C1 segment of cervical spinal cord (tissue), 14 donors: Measurements from ENCODE around the gene IFFO2.
"Not testable (repeated sequence)": the region's sequence is repeated elsewhere in the genome, so short reads cannot be mapped to it uniquely, and the experiment has no call there.

Source experiments
- DNase-seq, 14 donors: peaks; one replicate each; lab custom pipeline; 2025; lab: John Stamatoyannopoulos, UW

Gene IFFO2

DNA sequence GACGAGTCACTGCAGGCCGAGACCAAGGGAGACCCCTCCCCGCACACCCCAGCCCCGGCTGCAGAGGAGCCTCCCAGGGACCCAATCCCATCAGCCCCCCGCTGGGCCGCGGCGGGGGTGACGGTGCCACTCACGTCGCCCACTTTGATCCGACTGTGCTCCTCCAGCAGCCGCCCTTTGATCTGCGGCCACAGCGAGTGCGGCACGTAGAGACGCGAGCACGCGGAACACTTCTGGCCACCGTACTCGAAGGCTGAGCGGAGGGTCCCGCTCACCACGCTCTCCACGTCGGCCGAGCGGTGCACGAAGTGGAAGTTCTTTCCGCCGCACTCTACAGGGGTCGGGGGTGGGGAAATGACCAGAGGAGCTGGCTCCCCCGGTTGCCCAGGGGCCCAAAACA is 79.2 kb downstream of the IFFO2 start:
- DNase-seq: no peak

DNA sequence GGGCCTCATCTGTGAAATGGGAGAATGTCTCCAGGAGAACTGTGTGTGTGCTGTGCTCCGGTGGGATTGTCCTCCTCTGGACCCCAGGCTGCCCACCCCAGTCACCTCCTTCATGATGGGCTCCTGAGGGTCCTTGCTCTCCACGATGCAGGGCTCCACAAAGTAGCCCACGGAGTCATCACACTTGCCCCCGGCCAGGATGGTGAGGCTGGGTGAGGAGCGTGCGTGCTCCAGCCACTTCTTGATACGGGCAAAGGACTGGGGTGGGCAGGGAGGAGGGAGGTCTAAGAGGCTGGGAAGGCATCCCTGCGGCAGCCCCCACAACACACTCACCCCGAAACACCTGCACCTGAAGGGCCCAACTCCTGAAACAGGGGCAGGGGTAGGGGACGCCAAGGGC is 80.3 kb downstream of the IFFO2 start:
- no peak for DNase-seq

DNA sequence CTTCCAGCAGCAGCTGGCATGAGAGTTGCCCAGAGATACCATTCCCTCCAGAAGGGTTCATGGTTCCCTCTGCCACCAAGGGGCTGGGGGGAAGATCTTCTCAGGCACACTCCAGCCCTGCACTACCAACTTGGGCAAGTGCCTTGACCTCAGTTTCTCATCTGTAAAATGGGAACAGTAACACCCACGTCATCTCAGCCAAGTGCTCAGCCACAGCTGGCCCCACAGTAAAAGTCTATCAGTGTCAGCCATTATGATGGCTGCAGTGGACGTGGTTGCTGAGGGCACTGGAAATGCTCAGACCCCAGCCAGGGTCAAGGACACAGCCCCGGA is 80.7 kb downstream of the IFFO2 start:
- DNase-seq: no peak

DNA sequence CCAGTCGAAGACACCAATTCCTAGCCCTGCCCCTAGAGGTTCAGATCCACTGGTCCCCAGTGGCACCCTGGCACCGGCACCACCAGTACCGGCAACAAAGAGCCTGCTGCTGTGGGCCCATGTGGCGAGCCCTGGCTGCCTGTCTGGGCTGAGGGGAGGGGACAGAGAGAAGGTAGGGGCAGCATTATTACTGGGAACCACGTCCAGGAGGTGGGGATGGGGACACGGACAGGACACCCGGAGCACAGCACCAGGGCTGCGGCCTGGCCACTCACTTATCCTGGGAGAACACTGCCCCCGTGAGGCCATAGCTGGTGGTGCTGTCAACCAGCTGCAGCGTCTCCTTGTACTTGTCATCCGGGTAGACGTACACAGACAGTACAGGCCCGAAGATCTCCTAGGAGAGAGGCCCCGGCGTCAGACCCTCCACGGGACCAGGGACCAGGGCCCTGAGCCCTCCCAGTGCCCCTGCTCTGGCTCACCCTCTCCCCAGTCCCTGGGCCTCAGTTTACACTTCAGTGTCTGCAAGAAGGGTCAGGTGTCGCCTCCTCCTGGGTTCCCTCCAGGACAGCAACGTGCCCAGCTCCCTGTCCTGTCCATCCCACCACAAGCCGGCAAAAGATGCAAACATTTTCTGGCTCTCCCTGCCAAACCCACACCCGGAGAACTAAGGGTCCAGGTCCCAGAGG is 81.2 kb downstream of the IFFO2 start:
- peak in 13 of 14 donors; percentile 14 to 76 (median 44) for DNase-seq

DNA sequence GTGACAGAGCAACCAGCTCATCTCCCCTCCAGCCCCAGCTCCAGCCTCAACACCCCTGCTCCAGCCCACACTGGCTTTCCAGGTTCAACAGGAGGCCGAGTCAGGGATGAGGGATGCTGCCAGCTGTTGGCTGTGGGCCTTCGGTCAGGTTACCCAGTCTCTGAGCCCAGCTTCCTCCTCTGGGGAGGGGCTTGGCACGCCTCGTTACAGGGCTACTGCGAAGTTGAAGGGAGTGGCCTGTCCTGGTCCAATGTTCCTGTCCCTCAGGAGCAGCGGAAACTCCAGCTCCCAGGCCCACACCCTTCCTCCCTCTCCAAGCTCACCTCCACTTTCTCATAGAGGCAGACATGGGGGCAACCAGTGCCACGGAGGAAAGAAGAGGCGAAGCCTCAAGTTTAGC is 81.9 kb downstream of the IFFO2 start:
- DNase-seq: no peak

DNA sequence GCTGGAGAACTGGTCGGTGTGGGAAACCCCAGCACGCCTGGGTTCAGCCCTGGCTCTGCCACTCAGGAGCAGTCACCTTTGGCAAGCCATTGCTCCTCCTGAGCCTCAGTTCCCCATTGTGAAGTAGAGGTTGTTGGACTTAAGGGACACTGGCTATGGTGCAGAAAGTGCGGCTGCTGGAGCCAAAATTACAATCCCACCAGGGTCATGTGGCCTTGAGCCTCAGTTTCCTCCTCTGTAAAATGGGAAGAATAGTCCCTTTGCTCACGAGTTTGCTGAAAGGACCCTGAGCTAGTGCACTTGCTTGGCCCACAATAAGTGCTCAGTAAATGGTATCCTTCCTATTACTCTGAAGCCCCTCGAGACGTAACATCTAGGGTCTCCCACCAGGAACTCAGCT is 82.4 kb downstream of the IFFO2 start:
- DNase-seq: no peak

DNA sequence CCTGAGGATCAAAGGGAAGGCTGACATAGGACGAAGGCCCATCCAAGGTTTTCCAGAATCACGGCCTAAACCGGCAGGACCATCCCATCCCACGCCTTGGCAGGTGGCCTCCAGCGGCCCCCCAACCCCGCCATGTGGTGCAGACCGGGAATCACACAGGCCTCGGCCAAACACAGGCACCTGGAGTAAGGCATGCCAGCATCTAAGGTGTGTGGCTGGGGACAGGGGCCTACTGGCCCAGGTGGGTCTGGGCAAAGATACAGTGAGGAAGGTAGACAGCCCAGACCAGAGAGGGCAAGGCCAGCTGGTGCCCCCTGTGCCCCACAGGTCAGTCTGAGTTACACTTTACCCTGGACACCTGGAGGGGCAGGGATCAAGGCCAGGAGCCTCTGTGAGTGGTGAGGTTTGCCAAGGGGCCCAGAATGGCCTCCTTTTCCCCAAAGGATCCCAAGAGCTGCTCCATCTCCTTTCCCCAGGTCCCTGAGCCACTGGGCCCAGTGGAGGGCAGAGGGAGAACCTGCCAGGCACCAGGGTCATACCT is 84.3 kb downstream of the IFFO2 start:
- DNase-seq: no peak

DNA sequence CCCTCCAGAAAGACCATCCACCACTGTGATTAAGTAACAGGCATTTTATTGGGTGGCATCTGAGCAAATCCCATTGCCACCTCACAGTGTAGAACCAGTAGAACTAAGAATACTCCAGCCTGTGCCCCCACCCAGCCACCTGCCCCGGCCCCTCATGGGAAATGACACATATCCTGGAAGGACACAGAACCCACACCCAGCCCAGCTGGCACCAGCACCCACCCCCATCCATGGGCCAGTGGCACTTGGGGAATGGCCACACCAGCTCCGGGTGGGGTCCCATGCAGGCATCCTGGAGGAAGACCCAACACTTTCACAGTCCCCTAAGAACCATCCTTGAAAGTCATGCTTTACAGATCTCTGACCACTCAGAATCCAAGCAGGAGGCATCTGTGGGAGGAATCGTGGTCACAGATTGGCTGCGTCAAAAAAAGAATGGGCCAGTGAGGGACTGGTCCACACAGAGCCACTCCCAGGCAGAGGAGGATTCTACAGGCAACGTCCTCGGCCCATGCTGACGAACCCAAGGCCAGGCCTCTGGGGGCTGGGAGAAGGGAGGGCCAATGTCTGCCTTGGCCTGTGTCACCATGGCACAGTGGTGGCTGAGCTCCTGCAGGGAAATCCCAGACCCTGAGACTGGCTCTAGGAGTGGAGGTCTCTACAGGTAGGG is 84.9 kb downstream of the IFFO2 start:
- no peak for DNase-seq

DNA sequence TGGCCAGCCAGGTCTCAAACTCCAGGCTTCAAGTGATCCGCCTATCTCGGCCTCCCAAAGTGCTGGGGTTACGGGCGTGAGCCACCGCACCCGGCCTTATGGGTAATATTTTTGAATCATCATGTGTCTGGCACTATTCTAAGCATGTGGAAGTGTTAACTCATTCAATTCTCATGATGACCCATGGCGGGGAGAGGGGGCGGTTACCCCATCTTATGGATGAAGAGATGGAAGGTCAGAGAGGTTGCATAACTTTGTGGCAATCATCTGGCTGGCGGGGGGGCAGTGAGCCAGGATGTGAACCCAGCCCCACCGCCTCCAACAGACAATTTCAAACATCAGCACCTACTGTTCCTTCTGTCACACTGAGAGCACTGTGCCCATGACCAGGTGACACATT is 85.5 kb downstream of the IFFO2 start:
- no peak for DNase-seq

DNA sequence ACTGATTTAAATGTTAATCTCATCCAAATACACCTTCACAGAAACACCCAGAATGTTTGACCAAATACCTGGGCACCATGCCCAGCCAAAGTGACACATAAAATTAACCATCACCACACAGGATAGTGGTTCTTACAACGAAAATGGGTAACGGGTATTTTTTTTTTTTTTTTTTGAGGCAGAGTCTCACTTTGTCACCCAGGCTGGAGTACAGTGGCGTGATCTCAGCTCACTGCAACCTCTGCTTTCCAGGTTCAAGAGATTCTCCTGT is 85.9 kb downstream of the IFFO2 start:
- DNase-seq: not testable (repeated sequence)

DNA sequence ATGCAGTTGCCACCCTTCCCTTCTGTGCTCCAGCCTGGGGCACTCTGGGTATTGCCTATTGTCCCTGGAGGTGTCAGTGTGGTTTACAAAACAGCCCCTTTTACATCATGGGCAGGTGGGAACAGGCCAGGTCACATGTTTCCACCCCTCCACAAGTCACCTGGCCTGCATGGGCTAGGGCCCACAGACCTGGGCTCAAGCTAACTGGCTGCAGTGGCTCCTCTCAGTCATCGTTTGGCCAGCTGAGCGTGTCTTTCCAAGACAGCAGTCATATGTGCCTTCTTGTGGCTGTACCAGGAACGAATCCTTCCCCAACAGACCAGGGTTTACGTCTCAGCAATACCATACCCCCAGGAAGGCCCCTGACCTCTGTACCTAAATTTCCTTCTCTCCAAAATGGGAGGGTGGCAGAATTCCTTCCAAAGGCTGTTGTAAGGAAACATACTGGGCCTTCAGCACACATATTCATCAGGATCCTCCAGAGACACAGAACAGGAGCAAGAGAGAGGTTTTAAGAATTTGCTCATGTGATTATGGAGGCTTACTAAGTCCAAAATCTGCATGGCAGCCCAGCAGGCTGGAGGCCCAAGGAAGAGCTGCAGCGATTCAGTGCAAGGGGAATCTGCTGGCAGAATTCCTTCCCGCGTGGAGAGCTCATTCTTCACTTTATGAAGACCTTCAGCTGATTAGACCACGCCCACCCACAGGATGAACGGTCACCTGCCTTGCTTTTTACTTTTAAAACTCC is 86.5 kb downstream of the IFFO2 start:
- DNase-seq: no peak

DNA sequence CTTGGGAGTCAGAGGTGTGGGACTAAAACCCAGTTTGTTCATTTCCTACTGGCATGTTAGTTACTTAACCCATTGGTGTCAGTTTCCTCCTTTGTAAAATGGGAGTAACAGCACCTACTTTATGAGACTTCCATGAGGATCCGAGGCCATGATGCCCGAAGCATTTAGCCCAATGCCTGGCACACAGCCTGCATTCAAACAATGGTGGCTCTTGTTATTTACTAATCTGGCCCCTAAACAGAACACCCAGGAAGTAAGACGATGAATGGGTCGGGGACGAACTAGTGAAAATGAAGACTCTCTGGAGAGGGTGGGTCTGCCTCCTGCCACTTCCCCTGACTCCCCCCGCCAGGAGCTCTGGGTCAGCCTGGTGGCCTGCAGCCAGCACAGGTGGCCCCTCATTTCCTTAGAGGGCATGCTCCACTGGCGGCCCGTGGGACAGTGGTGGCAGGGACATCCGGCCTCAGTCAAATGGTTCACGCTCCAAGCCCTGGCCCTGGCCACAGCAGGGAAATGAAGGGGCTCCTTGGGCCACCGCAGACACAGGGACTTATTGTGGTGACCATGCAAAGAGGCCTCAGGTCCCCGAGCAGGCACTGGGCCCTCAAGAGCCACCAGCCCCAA is 87.6 kb downstream of the IFFO2 start:
- DNase-seq: peak in 2 of 14 donors; percentile 0 to 3

DNA sequence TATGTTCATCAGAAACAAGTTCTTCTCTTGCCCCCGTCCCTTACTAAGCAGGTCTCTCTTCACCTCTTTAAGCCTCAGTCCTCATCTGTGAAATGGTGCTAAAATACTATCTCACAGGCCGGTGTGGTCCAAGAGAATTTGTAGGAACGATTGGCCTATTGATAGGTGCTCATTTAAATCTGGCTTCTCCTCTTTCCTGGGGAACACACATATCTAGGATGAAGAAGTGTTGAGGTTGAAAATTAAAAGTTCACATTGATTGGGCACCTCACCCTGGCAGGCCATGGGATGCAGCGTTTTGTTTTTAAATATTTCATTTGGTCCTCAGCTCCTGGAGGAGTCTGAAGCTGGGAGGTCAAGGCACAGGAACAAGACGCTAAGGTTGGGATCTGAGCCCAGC is 88.1 kb downstream of the IFFO2 start:
- DNase-seq: no peak

DNA sequence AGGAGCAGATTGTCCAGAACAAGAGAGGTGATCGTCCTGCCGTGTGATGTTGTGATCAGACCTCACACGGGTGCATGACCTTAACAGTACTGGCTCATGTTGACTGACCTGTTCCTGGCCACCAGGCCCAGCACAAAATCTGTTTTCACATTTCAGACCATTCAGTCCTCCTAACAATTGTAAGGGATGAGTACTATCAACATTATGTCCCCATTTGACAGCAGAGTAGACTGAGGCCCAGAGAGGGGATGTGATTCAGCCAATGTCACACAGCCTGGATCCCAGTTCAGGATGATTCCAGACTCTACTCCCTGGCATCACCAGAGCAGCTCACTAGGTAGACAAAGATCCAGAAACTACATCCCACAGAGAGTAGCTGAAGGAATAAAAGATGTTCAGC is 89.6 kb downstream of the IFFO2 start:
- no peak for DNase-seq

DNA sequence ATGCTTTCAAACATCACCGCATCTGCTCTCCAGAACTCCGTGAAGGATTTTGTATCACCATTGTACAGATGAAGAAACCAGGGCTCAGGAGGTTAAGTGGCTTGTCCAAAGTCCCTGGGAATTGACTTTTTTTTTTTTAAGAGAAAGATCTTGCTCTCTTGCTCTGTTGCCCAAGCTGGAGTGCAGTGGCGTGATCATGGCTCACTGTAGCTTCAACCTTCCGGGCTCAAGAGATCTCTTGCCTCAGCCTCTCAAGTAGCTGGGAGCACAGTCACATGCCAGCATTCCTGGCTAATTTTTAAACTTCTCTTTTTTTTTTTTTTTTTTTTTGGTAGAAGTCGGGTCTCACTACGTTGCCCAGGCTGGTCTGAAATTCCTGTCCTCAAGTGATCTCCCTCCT is 90.2 kb downstream of the IFFO2 start:
- no peak for DNase-seq

DNA sequence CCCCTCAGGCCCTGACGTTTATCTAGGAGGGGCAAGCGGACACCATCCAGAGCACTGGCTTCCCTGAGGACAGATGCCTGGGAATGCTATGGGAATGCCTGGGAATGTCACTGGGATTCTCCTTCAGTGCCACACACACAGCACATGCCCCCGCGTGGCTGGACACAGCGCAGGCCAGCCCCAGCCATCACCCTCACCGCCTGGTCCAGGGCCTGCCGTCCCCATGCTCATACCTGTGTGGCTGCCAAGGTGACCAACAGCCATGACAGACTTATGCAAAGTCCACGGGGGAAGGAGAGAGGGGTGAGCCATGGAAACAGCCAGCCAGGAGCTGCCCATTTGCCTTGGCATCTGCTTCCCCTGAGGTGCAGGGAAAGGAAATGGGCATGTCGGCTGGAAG is 91.3 kb downstream of the IFFO2 start:
- DNase-seq: no peak

DNA sequence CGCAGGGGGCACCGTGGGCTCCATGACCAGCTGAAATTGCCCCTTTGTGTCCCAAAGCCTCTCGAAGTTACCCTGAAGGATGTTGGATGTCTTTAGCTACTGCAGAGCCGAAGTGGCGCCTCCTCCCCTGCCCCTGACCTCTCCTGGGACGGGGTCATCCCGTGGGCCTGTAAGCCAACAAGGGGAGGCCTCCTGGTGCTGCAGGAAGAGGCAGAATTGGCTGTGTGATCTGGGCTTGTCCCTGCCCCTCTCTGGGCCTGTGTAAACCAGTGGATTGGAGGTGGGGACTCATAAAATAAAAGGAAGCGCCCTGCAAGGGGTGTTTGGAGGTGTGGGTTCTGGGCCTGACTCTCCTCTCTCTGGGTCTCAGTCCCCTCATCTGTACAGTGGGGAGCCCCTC is 94.9 kb downstream of the IFFO2 start:
- no peak for DNase-seq

DNA sequence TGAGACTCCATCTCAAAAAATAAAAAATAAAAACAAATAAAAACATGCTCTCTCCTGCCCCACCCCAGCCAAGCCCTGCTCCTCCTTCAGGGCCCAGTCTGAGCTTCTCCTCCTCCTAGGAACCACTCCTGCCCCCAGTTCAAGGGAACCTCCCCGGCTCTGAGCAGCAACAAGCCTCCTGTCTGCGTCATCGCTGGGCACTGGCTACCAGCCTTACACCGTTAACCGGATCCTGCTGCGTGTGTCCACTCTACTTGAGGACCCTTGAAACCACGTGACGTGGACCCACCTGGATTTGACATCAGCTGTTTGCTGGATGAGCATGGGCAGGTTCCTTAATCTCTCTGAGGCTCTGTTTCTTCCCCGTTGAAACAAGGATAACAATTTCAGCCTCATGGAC is 95.4 kb downstream of the IFFO2 start:
- DNase-seq: no peak

DNA sequence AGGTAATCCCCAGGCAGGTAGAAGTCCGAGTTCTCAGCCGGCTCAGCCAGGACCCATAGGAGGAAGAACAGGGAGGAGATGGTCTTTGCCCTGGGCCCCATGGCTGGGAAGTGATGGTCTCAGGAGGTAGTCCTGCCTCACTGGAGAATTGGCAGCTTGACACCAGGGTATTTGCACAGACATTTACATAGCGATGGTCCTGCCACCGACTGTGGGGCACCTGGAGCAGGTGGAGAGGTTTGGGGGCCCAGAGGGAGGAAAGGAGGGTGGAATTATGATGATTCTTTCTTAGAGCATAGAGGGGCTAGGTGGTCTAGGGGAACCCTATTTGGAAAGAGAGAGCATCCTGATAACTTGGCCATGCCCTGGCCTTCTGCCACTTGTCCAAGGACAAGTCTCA is 96.9 kb downstream of the IFFO2 start, which contains the start of gene TAS1R2:
TSS of gene TAS1R2 (minus strand) at position 101 of the 400 bp plus-strand sequence. CDS start at position 101, 0 bp downstream.
- DNase-seq: no peak

DNA sequence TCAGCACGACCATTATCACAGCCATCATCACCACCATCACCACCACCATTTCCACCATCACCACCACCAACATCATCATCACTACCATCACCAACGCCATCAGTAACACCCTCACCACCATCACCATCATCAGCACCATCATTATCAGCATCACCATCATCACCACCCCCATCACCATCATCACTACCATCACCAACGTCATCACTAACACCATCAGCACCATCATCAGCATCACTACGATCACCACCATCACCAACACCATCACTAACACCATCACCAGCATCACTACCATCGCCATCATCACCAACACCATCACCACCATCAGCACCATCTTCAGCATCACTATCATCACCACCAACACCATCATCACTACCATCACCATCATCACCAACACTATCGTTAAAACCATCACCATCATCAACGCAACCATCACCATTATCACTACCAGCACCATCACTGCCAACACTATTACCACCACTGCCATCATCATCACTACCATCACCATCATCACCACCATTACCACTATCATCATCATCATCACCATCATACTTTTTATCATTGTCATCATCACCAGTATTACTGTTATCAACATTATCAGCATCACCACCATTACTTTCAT is 98.3 kb downstream of the IFFO2 start:
- DNase-seq: no peak

DNA sequence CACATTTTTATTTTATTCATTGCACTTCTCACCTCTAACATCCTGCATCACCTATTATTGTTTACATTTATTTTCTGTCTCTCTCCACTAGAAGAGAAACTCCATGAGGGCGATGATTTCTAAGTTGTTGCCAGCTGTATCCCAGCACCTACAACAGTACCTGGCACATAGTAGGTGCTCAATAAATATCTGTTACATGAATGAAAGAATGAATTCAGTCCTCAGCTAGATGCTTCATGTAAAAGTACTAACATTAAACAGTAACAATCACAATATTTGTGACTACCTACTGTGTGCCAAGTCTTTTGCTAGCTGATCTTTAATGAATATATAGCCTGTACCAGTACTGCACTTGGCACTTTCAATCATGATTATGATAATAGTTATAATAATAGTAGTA is 100.0 kb downstream of the IFFO2 start:
- DNase-seq: no peak

DNA sequence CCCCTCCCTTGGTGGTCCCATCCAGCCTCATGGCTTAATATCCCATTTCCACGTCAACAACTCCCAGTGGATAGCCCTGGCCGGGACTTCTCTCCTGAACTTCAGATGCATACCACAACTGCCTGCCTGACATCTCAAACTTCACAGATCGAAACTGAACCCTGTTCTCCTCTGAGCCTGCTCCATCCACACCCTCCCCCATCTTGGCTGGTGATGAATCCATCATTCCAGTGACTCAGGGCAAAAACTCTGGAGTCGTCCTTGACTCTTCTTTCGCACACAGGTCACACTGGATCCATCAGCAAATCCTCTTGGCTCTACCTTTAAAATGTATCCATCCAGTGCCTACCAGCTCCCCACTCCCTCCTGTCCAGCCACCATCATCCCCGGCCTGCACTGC is 100.9 kb downstream of the IFFO2 start:
- no peak for DNase-seq
